Activated CD4-positive, CD25-positive, alpha-beta regulatory T cell (primary cell): ENCODE results near the gene HSPA8.

ENCODE experiments used
- DNase-seq, 4 experiments: peaks; one replicate each; lab custom pipeline; 2025; lab: John Stamatoyannopoulos, UW

HSPA8 gene

DNA sequence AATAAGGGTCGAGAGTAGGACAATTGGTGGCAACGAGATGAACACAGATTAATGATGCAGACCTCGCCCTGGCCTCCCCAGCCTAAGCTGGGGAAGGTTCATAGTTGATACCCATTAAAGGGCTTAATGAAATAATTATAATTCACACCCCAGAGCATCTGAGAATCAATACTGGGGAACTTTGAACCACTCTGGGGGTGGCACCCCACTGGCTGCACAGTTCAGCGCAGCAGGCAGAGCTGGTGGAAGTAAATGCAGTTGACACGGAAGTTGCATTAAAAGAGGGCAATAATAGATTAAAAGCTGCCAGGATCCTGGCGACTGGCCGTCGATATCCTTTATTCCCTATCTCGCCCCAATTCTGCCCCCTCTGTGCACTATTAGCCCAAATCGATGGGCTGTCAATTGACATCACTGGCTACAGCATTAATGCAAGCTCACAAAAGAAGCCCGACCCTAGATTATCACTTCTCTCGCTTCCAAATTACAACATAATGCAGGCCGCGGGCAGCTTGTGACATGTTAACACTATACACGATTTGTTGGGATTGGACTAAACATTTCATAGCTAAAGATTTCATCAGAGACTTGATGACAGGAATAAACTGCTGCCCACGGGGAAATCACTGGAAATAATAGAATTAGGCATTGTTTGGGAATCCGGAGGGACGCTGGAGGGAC lies 14.5 kb downstream of the HSPA8 start:
- no peak for DNase-seq

GRCh38 chr11:123046473-123047259 lies 15.3 kb downstream of the HSPA8 start:
- DNase-seq, result no peak

GRCh38 chr11:123045101-123045500 lies 16.8 kb downstream of the HSPA8 start:
- DNase-seq, result no peak

DNA sequence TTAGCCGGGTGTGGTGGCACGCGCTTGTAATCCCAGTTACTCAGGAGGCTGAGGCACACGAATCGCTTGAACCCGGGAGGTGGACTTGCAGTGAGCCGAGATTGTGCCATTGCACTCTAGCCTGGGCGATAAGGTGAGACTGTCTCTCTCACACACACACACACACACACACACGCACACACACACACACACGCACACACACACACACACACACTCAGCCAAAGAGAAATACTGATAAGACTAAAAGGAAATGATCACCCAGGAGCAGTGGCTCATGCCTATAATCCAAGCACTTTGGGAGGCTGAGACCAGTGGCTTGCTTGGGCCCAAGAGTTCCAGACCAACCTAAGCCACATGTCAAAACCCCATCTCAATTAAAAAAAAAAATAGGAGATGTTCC lies 20.8 kb downstream of the HSPA8 start:
- no peak for DNase-seq

- DNase-seq, result no peak
These were observed 21.9 kb downstream of the HSPA8 start for GRCh38 chr11:123040111-123040432.

- no peak for DNase-seq
These were observed 26.1 kb downstream of the HSPA8 start for GRCh38 chr11:123035831-123036230.

GRCh38 chr11:123034597-123034996 lies 27.3 kb downstream of the HSPA8 start:
- DNase-seq, result no peak

GRCh38 chr11:123033895-123034294 lies 28.0 kb downstream of the HSPA8 start:
- DNase-seq, result no peak

DNA sequence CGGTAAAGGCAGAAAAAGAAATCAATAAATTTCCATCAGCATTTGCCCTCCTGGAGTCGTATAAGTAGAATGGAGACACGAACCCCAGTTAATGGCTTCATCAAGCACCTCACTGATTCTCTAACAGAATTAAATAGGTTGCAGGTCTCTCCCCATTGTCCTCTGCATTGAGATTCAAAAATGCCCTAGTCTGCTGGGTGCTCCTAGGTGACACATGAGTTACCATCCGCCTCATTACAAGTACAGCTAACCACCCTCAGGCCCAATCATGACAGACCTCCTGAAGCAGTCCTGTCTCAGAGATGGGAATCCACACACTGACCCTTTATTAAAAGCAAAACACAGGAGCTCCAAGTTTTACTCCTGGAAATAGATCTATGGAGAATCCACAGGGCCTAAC lies 31.4 kb downstream of the HSPA8 start:
- no peak for DNase-seq

GRCh38 chr11:123020968-123021367 lies 41.0 kb downstream of the HSPA8 start:
- DNase-seq, result no peak

DNA sequence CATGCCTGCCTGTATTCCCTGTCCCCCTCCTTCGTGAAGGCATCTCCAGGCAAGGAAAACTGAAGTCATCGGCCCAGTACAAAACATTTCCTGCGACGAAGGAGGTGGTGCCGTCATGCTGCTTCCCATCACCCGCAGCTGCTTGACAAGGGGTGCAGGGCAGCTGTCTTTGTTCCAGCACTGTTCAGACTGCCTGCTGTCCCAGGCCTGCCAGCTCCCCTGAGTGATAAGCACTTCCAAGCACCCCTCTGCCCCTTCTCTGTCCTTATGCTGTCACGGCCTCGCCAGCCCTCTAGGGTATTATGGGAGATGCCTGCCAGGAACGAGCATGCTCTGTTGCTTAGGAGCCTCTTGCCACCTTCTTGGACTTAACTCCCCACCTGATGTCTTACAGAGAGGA lies 43.2 kb downstream of the HSPA8 start:
- DNase-seq, result no peak

GRCh38 chr11:123011510-123011909 lies 50.4 kb downstream of the HSPA8 start:
- no peak for DNase-seq
